Kidney tubule cell (primary cell): ENCODE data around the gene IFT122.
"Not testable (repeated sequence)": the region's sequence is repeated elsewhere in the genome, so short reads cannot be mapped to it uniquely, and the experiment has no call there.

Experiments used
- DNase-seq: peaks from one replicate; pipeline ENCODE4 v3.0.0-alpha.2; 2018; ENCODE audit warnings: low spot score

Gene IFT122

DNA sequence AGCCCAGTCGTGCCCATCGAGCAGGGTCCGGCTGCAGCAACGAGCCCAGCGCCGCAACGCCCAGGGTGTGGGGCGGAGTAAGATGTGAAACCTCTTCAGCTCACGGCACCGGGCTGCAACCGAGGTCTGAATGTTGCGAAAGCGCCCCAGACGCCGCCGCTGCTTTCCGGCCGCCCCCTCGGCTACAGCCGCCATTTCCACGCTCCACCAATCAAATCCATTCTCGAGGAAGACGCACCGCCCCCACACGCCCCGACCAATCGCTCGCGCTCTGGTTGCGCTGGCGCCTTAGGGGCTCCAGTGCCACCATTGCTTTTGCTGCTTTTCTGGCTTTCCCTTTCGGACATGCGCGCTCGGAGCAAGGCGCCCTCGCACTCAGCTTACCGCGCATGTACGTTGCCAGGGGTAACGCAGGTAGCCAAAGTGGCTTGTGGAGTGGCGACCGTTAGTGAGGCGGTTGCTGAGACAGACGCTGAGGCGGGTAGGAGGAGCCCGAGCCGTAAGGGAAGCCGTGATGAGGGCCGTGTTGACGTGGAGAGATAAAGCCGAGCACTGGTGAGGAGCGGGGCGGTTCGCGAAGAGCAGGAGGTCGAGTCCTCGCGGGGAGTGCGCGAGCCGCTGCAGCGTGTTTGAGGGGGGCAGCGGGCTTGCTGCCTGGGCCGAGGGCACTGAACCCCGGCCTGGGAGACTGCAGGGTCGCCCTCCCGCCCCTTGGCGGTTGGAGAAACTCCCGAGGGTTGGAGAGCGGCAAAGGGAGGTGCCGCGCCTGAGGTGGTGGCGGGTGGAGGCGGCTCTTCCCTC, at the start of gene IFT122, which contains the start of gene MBD4:
IFT122 (plus strand) TSS at position 408 of the 801 bp plus-strand sequence; CDS start at position 515, 107 bp downstream.
MBD4 (minus strand) TSS at position 132 of the 801 bp plus-strand sequence; CDS start at position 17, 115 bp downstream.
- DNase-seq, result peak; percentile 100

DNA sequence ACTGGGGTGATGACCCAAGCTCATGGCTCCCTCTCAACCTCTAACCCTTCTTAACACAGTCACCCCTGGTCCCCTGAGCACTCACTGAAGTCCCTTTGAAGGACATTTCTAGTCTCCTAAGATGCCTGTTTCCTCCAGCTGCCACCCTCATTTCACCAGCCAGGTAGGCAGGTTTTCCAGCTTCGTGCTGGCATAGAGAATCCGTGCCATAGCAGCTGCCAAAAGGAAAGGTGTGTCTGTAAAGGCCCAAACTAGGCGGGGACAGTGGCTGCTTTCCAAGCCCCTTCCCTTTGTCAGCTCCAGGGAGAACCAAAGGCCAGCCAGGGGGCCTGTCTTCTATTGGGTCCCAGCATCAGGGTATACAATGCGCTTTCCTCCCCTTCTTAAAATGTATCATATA, 48.4 kb upstream of the IFT122 start:
- DNase-seq, result not testable (repeated sequence)

DNA sequence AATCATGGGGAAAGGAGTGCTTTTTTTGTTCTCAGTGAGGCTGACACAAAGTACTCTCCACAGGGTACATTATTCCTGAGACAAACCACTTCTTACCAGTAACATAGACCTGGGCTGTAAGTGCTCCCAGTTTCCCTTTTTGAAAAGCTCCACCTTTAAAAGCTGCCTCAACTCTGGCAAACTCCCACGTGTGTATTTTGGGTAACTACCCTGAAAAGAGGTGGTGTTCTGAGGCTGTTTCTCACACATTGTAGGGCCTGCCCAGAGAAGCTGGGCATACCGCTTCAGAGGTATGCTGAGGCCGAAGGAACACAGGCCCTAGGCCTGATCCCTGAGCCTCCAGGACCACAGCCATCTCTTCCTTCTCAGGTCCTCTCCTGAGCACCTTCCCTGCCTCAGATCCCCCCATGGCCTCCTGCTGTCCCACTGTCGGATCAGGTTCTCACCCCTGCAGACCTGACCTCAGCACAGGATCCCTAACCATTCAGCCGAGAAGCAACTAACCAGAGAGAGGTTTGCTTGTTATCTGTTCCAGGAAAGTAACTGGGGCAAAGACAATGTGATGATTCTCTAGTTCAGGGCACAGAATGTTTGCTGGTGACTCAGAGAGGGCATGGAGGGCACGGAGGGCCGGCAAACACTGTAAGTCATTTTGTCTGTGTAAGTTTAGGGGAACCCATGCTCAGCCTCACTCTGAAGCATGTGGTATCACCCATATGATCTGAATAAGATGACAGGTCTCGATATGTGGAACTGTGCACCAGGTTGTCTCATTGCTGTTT, 47.7 kb upstream of the IFT122 start:
- DNase-seq, result not testable (repeated sequence)

DNA sequence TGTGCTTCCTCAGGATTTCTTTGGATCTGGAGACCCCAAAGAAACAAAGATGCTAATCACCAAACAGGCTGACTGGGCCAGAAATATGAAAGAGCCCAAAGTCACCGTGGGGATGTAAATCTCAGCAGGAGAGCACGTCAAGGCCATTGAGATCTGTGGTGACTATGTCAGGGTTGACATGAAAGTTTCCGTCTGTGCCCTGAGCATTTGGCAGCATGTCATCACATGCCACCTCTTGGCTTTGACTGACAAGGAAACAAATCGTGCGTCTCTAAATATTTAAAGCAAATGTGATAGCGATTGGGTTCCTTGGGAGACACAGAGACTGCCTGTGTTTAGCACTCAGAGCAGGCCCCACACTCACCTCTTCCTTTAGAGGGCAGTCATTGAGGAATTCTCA, 46.8 kb upstream of the IFT122 start:
- no peak for DNase-seq

DNA sequence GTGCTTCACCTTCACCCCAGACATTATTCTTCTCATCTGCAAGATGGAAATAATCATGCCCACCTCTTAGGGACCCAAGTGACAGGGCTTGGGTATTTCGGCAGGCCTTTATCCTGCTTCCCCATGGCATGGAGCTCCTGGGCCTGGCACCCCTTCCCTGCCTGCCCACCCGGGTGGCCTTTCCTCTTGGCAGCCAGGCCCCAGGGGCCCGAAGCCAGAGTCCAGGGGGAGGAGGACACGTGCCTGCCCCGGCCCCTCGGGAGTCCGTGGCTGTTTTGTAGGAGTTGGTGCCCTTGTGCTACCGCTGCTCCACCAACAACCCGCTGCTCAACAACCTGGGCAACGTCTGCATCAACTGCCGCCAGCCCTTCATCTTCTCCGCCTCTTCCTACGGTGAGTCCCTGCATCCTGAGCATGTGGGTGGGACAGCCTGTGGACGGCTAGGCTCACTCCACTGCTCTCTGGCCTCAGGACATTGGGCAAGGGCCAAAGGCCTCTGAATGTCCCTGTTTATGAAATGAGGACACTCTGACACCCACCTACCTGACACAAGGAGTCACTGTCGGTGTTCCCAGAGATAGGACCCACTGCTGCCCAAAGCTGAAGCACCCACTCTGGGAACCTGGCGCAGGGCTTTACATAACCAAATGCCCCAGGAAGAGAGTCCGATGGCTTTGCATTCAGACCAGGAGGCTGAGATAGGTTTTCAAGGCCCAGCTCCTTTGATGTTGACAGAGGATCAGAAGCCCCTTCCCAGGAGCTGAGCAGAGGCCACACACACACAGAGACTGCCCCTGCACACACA, 46.1 kb upstream of the IFT122 start:
- not testable (repeated sequence) for DNase-seq

DNA sequence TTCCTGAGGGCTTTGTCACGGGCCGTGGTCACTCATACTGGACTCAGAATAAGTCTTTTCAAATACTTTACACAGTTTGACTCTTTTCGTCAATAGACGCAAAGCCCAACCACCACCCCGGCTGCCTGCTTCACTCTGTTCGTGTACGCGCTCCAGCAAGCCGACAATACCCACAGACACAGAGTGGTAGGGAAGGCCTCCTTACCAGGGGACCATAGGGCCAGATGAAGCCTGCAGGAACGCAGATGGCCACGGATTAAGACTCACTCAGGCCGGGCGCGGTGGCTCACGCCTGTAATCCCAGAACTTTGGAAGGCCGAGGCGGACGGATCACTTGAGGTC, 41.2 kb upstream of the IFT122 start:
- DNase-seq, result peak; percentile 26

DNA sequence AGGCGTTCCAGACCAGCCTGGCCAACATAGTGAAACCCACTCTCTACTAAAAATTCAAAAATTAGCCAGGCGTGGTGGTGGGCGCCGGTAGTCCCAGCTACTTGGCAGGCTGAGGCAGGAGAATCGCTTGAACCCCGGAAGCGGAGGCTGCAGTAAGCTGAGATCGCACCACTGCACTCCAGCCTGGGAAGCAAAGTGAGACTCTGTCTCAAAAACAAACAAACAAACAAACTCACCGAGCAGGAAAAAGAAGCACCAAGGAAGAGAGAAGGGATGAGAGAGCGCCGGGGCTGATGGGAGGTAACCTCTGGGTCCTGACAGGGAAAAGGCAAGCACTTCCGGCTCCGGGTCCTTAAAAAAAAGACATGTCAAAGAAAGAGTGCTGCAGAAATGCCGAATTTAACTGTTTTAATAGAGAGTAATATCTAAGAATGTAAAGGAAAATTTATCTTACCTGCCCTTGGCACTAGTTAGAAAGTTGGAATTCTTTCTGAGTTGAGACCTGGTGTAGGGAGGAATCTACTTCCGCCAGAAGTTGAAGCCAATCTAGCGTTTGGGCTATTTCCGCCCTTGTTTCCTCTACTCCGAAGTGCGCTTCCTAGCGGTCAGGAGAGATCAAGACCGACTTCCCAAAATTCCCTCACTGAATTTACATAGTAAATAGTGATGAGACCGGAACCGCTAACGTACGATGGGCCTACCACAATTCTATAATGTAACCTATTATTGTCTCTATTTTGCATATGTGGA, 40.7 kb upstream of the IFT122 start:
- DNase-seq, result peak; percentile 95

GRCh38 chr3:129399895-129400357, 40.1 kb upstream of the IFT122 start:
- DNase-seq, result peak; percentile 66

GRCh38 chr3:129402210-129402609, 37.8 kb upstream of the IFT122 start:
- no peak for DNase-seq

- DNase-seq, result no peak
These were observed 37.4 kb upstream of the IFT122 start for GRCh38 chr3:129402616-129403015.

DNA sequence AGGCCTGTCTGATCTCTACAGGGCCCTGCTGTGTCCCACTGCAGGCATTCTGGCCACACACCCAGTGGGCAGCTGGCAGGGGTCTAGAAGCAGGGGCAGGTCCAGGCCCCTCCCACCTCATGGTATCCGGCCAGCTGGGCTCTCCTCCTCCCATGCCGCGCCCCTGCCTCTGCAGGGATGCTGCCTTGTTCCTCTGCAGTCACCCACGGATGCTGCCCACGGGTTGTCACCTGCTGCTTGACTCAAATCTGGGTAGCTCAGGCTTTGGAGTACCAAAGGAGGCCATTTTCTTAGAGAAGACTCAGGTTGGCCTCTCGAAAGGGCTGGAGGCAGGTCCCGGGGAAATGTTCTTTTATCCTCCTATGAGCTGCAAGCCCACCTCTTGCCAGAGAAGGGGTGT, 36.6 kb upstream of the IFT122 start:
- no peak for DNase-seq

GRCh38 chr3:129404130-129404529, 35.9 kb upstream of the IFT122 start:
- DNase-seq, result no peak

- DNase-seq, result no peak
These were observed 35.4 kb upstream of the IFT122 start for GRCh38 chr3:129404610-129405009.

GRCh38 chr3:129409541-129409940, 30.5 kb upstream of the IFT122 start:
- no peak for DNase-seq

DNA sequence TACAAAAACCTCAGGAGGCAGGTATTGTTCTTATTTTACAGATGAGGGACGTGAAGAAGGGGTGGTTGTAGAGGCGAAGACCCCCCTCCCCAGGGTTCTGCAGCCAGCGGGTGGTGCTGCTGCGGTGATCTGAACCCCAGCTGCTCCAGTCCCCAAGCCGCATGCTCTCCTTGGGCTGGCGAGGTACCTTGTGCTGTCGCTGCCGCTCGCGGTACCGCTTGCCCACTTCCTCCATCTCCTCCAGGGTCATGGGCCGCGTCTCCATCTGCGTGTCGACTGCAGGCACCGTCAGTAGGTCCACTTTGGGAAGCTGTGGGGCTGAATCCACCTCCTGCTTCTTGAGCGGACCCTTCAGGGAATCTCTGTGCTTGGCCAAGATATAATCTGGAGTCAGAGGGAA, 29.1 kb upstream of the IFT122 start:
- no peak for DNase-seq

DNA sequence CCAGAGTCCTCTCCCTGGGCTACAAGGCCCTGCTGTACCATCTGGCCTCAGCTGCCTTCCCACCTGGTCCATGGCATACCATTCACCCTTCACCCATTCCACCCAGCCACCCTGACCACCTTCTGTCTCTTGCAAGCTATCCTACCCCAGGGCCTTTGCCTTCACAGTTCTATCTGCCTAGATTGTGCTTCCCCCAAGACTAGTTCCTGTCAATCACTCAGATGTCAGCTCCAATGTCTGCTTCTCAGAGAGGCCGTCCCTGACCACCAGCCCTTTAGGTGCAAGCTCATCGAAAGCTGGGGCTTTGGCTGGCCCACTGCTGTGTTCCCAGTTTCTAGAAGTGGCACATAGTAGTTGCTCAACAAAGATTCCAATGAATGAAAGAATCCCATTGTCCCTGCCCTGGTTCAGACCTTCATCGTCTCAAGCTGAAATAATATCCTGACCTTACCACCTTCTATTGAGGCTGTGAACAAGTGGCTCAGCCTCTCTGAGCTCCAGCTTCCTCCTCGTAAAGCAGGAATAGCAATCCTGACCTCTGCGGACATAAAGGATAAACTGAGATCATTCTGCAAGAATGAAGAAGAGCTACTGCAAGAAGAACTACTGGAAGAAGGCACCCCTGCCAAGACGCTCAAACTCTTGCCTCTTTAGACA, 27.4 kb upstream of the IFT122 start:
- peak; percentile 11 for DNase-seq

- DNase-seq, result not testable (repeated sequence)
These were observed 26.8 kb upstream of the IFT122 start for GRCh38 chr3:129413238-129413637.

- peak; percentile 92 for DNase-seq
These were observed 26.1 kb upstream of the IFT122 start for GRCh38 chr3:129413687-129414506.

- no peak for DNase-seq
These were observed 24.6 kb upstream of the IFT122 start for GRCh38 chr3:129415378-129415777.

GRCh38 chr3:129415830-129416229, 24.2 kb upstream of the IFT122 start:
- DNase-seq, result no peak
